Measurements from ENCODE around the gene ABL1. TPM values are rescaled to one million over a fixed set of nuclear protein-coding genes. Genes with fewer than 3 reads are reported as not detected.

Gene ABL1
- polyA plus RNA-seq, 1 of the 3 experiments (the other 2 are of a cell fraction) = 24.6 TPM

DNA sequence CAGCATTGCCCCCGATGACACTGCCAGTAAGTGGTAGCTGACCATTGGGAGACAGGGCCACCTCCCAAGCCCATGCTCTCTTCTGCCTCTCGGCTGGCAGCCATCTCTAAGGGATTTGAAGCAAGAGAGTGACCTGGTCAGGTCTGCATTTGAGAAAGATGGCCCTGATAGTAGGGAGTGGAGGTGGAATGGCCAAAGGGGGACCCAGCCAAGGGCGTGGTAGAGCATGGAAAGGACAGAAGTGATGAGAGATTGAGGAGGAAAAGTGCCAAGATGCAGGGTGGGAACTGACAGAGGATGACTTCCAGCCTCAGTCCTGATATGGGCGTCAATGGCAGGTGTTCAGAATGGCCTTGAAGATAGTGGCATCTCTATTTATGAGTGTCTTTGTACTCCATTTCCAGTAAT, 9.0 kb downstream of the ABL1 start:
- POLR2A ChIA-PET = no interaction called here
- TF ChIP-seq SMC3 (IDR thresholded peaks at IDR 0.05; ENCODE audit: low read depth, low read length) = no peak
- TF ChIP-seq, protein P1, sequence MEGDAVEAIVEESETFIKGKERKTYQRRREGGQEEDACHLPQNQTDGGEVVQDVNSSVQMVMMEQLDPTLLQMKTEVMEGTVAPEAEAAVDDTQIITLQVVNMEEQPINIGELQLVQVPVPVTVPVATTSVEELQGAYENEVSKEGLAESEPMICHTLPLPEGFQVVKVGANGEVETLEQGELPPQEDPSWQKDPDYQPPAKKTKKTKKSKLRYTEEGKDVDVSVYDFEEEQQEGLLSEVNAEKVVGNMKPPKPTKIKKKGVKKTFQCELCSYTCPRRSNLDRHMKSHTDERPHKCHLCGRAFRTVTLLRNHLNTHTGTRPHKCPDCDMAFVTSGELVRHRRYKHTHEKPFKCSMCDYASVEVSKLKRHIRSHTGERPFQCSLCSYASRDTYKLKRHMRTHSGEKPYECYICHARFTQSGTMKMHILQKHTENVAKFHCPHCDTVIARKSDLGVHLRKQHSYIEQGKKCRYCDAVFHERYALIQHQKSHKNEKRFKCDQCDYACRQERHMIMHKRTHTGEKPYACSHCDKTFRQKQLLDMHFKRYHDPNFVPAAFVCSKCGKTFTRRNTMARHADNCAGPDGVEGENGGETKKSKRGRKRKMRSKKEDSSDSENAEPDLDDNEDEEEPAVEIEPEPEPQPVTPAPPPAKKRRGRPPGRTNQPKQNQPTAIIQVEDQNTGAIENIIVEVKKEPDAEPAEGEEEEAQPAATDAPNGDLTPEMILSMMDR (IDR thresholded peaks at IDR 0.05) = no peak
- TF ChIP-seq MXI1 (IDR thresholded peaks at IDR 0.05; ENCODE audit: low read depth, low read length) = no peak
- TF ChIP-seq CHD2 (IDR thresholded peaks at IDR 0.05; ENCODE audit: low read length, partially characterized antibody) = no peak
- no peak for TF ChIP-seq GABPA (IDR thresholded peaks at IDR 0.05; ENCODE audit: low read depth)
- TF ChIP-seq, protein P2, sequence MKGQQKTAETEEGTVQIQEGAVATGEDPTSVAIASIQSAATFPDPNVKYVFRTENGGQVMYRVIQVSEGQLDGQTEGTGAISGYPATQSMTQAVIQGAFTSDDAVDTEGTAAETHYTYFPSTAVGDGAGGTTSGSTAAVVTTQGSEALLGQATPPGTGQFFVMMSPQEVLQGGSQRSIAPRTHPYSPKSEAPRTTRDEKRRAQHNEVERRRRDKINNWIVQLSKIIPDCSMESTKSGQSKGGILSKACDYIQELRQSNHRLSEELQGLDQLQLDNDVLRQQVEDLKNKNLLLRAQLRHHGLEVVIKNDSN (IDR thresholded peaks at IDR 0.05; ENCODE audit: borderline replicate concordance, low read depth) = no peak
- no peak for TF ChIP-seq EP300 (IDR thresholded peaks at IDR 0.05; ENCODE audit: borderline replicate concordance in 1 of 2, low read depth in 1 of 2, low read length in 1 of 2)
- no peak for TF ChIP-seq RAD21 (IDR thresholded peaks at IDR 0.05; ENCODE audit: low read length)
- no peak for TF ChIP-seq NRF1 (IDR thresholded peaks at IDR 0.05; ENCODE audit: low read depth, low read length)
- TF ChIP-seq, protein P3, sequence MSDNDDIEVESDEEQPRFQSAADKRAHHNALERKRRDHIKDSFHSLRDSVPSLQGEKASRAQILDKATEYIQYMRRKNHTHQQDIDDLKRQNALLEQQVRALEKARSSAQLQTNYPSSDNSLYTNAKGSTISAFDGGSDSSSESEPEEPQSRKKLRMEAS (IDR thresholded peaks at IDR 0.05; ENCODE audit: low read depth) = no peak
- TF ChIP-seq TAF1 (IDR thresholded peaks at IDR 0.05; ENCODE audit: borderline replicate concordance, low read depth, low read length) = no peak
- TF ChIP-seq YY1 (IDR thresholded peaks at IDR 0.05; ENCODE audit: low read depth) = no peak

DNA sequence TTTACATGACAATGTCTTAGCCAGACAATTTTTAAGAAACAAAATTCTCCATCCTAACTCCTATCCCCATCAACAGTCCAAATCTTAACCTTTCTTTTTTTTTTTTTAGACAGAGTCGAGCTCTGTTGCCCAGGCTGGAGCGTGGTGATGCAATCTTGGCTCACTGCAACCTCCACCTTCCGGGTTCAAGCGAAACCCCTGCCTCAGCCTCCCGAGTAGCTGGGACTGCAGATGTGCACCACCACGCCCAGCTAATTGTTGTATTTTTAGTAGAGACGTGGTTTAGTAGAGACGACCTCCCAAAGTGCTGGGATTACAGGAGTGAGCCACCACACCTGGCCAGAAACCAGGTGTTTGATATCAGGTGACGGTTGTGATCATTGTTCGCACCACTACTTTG, 10.2 kb downstream of the ABL1 start:
- Histone ChIP-seq H3K9ac (peak overlapping the region; percentile 86), H3F3A (replicated peaks; ENCODE audit: insufficient read depth) (peaks cover 64% of the 10 kb centered on the region), H3K27me3 (ENCODE audit: insufficient read depth) (no peaks in the 10 kb centered on the region), H4K20me1 (ENCODE audit: insufficient read depth) (peaks cover 61% of the 10 kb centered on the region), H3K9me2 (no peaks in the 10 kb centered on the region), H3K27ac (ENCODE audit: low read depth in 2 of 2, low read length in 1 of 2) (peak overlapping the region; percentile 87 to 99; a peak in 3 of 4 replicates), H3K36me3 (replicated peaks in 1 of 2; ENCODE audit: control insufficient read depth in 1 of 2, insufficient read depth in 2 of 2, low read length in 1 of 2) (peaks cover 0 to under 1% of the 10 kb centered on the region in 2 experiments), H3K79me2 (ENCODE audit: insufficient read depth) (peaks cover 75% of the 10 kb centered on the region), H3K4me2 (peak overlapping the region; percentile 74), H3K4me1 (ENCODE audit: control insufficient read depth in 1 of 2, insufficient read depth in 2 of 2, low read depth in 1 of 2, low read length in 1 of 2) (peaks cover 40 to 69% of the 10 kb centered on the region in 2 experiments), H3K4me3 (ENCODE audit: low read depth in 2 of 2, low read length in 1 of 2) (peak overlapping the region in 1 of 2 experiments; percentile 55; a peak in 2 of 4 replicates), H2AFZ (ENCODE audit: low read depth) (no peak overlapping the region), H3K9me3 (no peaks in the 10 kb centered on the region)
- WGBS (ENCODE audit: low lambda C conversion rate) = 59% methylated on average over 10 of the region's 10 CpGs
- POLR2A ChIA-PET = no interaction called here
- CTCF ChIA-PET = interaction anchor here (1.3 to 2.4 kb wide), 4 partner anchors 21 to 144 kb away, joined by 4 to 16 read pairs (median 4); no protein-coding TSS in a partner anchor
- DNase-seq = no peak
- TF ChIP-seq MEF2A (IDR thresholded peaks at IDR 0.05; ENCODE audit: borderline replicate concordance, low read depth) = no peak
- TF ChIP-seq SMC3 (IDR thresholded peaks at IDR 0.05; ENCODE audit: low read depth, low read length) = no peak
- no peak for TF ChIP-seq YY1 (IDR thresholded peaks at IDR 0.05; ENCODE audit: low read depth)
- TF ChIP-seq RFX5 (IDR thresholded peaks at IDR 0.05; ENCODE audit: low read length) = no peak
- no peak for TF ChIP-seq NFIC (IDR thresholded peaks at IDR 0.05; ENCODE audit: borderline replicate concordance)
- TF ChIP-seq, protein P2 (IDR thresholded peaks at IDR 0.05; ENCODE audit: borderline replicate concordance, low read depth) = no peak
- TF ChIP-seq, protein P3 (IDR thresholded peaks at IDR 0.05; ENCODE audit: low read depth) = no peak
- TF ChIP-seq, protein P1 (IDR thresholded peaks at IDR 0.05) = no peak
- TF ChIP-seq CHD2 (IDR thresholded peaks at IDR 0.05; ENCODE audit: low read length, partially characterized antibody) = no peak

More for the DNA sequence above, 9.0 kb downstream of the ABL1 start:
- H3K36me3 ChIP-seq (replicated peaks in 1 of 2; ENCODE audit: control insufficient read depth in 1 of 2, insufficient read depth in 2 of 2, low read length in 1 of 2) = peaks cover 0 to 6% of the 10 kb centered on the region in 2 experiments
- peak overlapping the region; percentile 74 for H3K4me2 ChIP-seq
- no peaks in the 10 kb centered on the region for H3K9me3 ChIP-seq
- no peaks in the 10 kb centered on the region for H3K9me2 ChIP-seq
- peaks cover 43 to 69% of the 10 kb centered on the region in 2 experiments for H3K4me1 ChIP-seq (ENCODE audit: control insufficient read depth in 1 of 2, insufficient read depth in 2 of 2, low read depth in 1 of 2, low read length in 1 of 2)
- H3K27me3 ChIP-seq (ENCODE audit: insufficient read depth) = no peaks in the 10 kb centered on the region
- peaks cover 75% of the 10 kb centered on the region for H3K79me2 ChIP-seq (ENCODE audit: insufficient read depth)
- 91% methylated on average over 4 of the region's 4 CpGs for WGBS (ENCODE audit: low lambda C conversion rate)
- H4K20me1 ChIP-seq (ENCODE audit: insufficient read depth) = peaks cover 66% of the 10 kb centered on the region
- no peak for DNase-seq
- CTCF ChIA-PET = interaction anchor here (0.9 to 8.2 kb wide), 2 partner anchors 21 to 160 kb away, joined by 3 to 60 read pairs; no protein-coding TSS in a partner anchor
- H2AFZ ChIP-seq (ENCODE audit: low read depth) = no peak overlapping the region
- peaks cover 53% of the 10 kb centered on the region for H3F3A ChIP-seq (replicated peaks; ENCODE audit: insufficient read depth)
- no peak overlapping the region for H3K4me3 ChIP-seq (ENCODE audit: low read depth in 2 of 2, low read length in 1 of 2)
- peak overlapping the region in 1 of 2 experiments; percentile 99; a peak in 2 of 4 replicates for H3K27ac ChIP-seq (ENCODE audit: low read depth in 2 of 2, low read length in 1 of 2)
- H3K9ac ChIP-seq = no peak overlapping the region

Data from SK-N-SH (cell line).